ENCODE measurements around the gene PLPPR5. TPM values are rescaled to one million over a fixed set of nuclear protein-coding genes. Genes with fewer than 3 reads are reported as not detected.

Gene PLPPR5
- total RNA-seq, 3 donors from 2014 or later (not counting 1 experiment from before 2014, with no cell fraction given): not detected

DNA sequence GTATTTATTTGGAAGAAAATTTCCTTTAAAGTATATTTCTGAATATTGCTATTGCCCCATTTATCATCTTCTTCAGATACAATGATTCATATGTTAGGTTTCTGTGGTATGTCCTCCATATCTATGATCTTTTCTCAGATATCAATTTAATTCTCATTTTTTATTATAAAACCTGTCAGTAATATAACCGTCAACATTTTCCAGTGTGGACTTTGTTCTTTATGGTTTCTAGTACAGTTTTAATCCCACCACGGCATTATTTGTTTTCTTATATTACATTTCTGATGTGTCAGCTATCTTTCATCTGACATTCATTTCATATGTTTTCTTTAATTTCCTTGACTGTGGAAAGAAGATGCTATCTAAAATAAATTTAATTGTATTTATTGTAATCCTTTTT lies 97.9 kb downstream of the PLPPR5 start:
- no peak overlapping the region for H3K27ac Mint-ChIP-seq
- no peaks in the 10 kb centered on the region for H3K9me3 ChIP-seq (ENCODE audit: control insufficient read depth, insufficient read depth, low read length)
- intact Hi-C loops (cut with micrococcal nuclease): no loop called here
- H3K4me1 Mint-ChIP-seq: no peaks in the 10 kb centered on the region
- no peaks in the 10 kb centered on the region for H3K36me3 Mint-ChIP-seq
- H3K27ac ChIP-seq (ENCODE audit: low read length): no peak overlapping the region
- no peaks in the 10 kb centered on the region for H3K36me3 ChIP-seq (ENCODE audit: control insufficient read depth, insufficient read depth, low read length)
- TF ChIP-seq, protein P1, sequence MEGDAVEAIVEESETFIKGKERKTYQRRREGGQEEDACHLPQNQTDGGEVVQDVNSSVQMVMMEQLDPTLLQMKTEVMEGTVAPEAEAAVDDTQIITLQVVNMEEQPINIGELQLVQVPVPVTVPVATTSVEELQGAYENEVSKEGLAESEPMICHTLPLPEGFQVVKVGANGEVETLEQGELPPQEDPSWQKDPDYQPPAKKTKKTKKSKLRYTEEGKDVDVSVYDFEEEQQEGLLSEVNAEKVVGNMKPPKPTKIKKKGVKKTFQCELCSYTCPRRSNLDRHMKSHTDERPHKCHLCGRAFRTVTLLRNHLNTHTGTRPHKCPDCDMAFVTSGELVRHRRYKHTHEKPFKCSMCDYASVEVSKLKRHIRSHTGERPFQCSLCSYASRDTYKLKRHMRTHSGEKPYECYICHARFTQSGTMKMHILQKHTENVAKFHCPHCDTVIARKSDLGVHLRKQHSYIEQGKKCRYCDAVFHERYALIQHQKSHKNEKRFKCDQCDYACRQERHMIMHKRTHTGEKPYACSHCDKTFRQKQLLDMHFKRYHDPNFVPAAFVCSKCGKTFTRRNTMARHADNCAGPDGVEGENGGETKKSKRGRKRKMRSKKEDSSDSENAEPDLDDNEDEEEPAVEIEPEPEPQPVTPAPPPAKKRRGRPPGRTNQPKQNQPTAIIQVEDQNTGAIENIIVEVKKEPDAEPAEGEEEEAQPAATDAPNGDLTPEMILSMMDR (IDR thresholded peaks at IDR 0.05): no peak
- WGBS (ENCODE audit: insufficient coverage): 60% methylated on average over 1 of the region's 2 CpGs
- ATAC-seq (no peak), DNase-seq (no peak)
- H3K27me3 ChIP-seq (ENCODE audit: control insufficient read depth, insufficient read depth, low read length): no peaks in the 10 kb centered on the region
- H3K4me1 ChIP-seq (ENCODE audit: control insufficient read depth, insufficient read depth, low read length): no peaks in the 10 kb centered on the region
- H3K27me3 Mint-ChIP-seq (ENCODE audit: low read depth in 2 of 2): peaks cover 0 to 5% of the 10 kb centered on the region in 2 donors
- H3K4me3 ChIP-seq (ENCODE audit: low read length): no peak overlapping the region
- H3K4me3 Mint-ChIP-seq: no peak overlapping the region
- H3K9me3 Mint-ChIP-seq: no peaks in the 10 kb centered on the region

DNA sequence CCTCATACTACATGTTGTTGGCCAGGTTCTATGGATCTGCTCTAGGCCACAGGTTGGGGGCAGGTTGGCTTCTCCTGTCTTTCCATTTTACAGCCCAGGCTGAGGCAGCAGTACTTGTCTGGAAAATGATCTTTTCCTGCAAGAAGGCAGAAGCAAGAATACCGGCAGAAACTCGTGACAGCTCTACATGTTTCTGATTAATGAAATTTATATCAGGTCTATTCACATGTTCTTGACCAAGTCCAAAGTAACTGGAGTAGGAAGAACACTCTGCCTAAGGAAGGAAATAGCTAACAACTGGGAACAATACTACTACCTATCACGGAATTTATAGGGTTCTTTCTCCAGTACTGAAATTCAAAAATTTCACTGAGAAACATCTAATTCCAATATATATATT lies 98.3 kb downstream of the PLPPR5 start:
- Mint-ChIP-seq H3K4me3 (no peak overlapping the region), H3K36me3 (no peaks in the 10 kb centered on the region), H3K27ac (no peak overlapping the region), H3K4me1 (no peaks in the 10 kb centered on the region), H3K27me3 (ENCODE audit: low read depth in 2 of 2) (peaks cover 0 to 5% of the 10 kb centered on the region in 2 donors), H3K9me3 (no peaks in the 10 kb centered on the region)
- ATAC-seq (no peak), DNase-seq (no peak)
- Histone ChIP-seq H3K27me3 (ENCODE audit: control insufficient read depth, insufficient read depth, low read length) (no peaks in the 10 kb centered on the region), H3K4me1 (ENCODE audit: control insufficient read depth, insufficient read depth, low read length) (no peaks in the 10 kb centered on the region), H3K9me3 (ENCODE audit: control insufficient read depth, insufficient read depth, low read length) (no peaks in the 10 kb centered on the region), H3K4me3 (ENCODE audit: low read length) (no peak overlapping the region), H3K36me3 (ENCODE audit: control insufficient read depth, insufficient read depth, low read length) (no peaks in the 10 kb centered on the region), H3K27ac (ENCODE audit: low read length) (no peak overlapping the region)
- TF ChIP-seq, protein P1 (IDR thresholded peaks at IDR 0.05): no peak
- WGBS (ENCODE audit: insufficient coverage): 100% methylated on average over 1 of the region's 3 CpGs
- intact Hi-C loops (cut with micrococcal nuclease): no loop called here

DNA sequence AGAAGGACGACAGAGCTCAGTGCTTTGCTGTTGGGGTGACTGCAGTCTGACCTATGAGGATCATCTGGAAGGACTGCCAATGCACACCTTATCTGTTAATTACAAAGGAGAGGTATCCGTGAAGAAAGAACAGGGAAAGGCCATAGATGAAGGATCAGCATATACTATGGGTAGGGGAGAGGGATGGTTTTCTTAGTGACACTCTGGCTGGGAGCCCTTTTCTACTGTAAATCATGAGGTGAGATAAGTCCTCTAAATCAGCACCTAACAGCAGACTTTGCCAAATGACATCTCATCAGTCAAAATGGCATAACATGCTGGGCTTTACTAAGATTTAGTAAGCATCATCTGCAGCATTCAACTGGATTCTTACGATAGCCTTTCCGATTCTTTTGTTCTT lies 100.0 kb downstream of the PLPPR5 start:
- intact Hi-C loops (cut with micrococcal nuclease): no loop called here
- Histone ChIP-seq H3K36me3 (ENCODE audit: control insufficient read depth, insufficient read depth, low read length) (no peaks in the 10 kb centered on the region), H3K27ac (ENCODE audit: low read length) (no peak overlapping the region), H3K4me1 (ENCODE audit: control insufficient read depth, insufficient read depth, low read length) (no peaks in the 10 kb centered on the region), H3K4me3 (ENCODE audit: low read length) (no peak overlapping the region), H3K9me3 (ENCODE audit: control insufficient read depth, insufficient read depth, low read length) (no peaks in the 10 kb centered on the region), H3K27me3 (ENCODE audit: control insufficient read depth, insufficient read depth, low read length) (no peaks in the 10 kb centered on the region)
- TF ChIP-seq, protein P1 (IDR thresholded peaks at IDR 0.05): no peak
- Mint-ChIP-seq H3K4me1 (no peaks in the 10 kb centered on the region), H3K36me3 (no peaks in the 10 kb centered on the region), H3K9me3 (no peaks in the 10 kb centered on the region), H3K27me3 (ENCODE audit: low read depth in 2 of 2) (peaks cover 0 to 5% of the 10 kb centered on the region in 2 donors), H3K4me3 (no peak overlapping the region), H3K27ac (no peak overlapping the region)
- WGBS (ENCODE audit: insufficient coverage): 86% methylated on average over 4 of the region's 4 CpGs
- DNase-seq: no peak
- ATAC-seq: no peak

DNA sequence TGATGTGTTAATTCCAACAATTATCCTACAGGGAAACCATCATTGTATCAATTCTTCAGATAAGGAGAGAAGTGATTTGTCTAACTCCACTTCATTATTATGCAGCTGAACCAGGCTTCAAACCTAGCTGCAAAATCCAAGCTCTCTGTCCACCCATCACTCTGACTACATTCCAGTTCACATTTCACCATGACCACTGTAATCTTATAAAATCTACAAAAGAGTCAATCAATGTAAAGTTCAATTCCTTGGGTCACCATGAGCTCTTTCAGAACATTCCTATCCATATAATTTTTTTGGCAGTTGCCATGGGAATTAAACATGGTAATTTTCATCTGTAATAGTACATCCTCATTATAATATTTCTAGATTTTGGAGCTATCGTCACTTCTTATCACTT lies 100.9 kb downstream of the PLPPR5 start:
- Histone ChIP-seq H3K9me3 (ENCODE audit: control insufficient read depth, insufficient read depth, low read length) (no peaks in the 10 kb centered on the region), H3K4me3 (ENCODE audit: low read length) (no peak overlapping the region), H3K4me1 (ENCODE audit: control insufficient read depth, insufficient read depth, low read length) (no peaks in the 10 kb centered on the region), H3K27me3 (ENCODE audit: control insufficient read depth, insufficient read depth, low read length) (no peaks in the 10 kb centered on the region), H3K27ac (ENCODE audit: low read length) (no peak overlapping the region), H3K36me3 (ENCODE audit: control insufficient read depth, insufficient read depth, low read length) (no peaks in the 10 kb centered on the region)
- Mint-ChIP-seq H3K36me3 (no peaks in the 10 kb centered on the region), H3K9me3 (no peaks in the 10 kb centered on the region), H3K4me1 (no peaks in the 10 kb centered on the region), H3K27ac (no peak overlapping the region), H3K27me3 (ENCODE audit: low read depth in 2 of 2) (peaks cover 0 to 5% of the 10 kb centered on the region in 2 donors), H3K4me3 (no peak overlapping the region)
- no peak for DNase-seq
- TF ChIP-seq, protein P1 (IDR thresholded peaks at IDR 0.05): no peak
- intact Hi-C loops (cut with micrococcal nuclease): no loop called here
- ATAC-seq: no peak
- no CpG with 5 or more reads among the region's 1 CpG for WGBS (ENCODE audit: insufficient coverage)

All from natural killer cell (primary cell).